GM19372 (cell line): ENCODE data around the gene ERG.

ENCODE experiments used
- ATAC-seq: cut with Tn5 transposase; IDR thresholded peaks from one replicate; pipeline ENCODE4 v1.9.1; 2021; ENCODE audit warnings: mild to moderate bottlenecking, low read depth, moderate library complexity; ENCODE audit not compliant: unreplicated experiment

The ERG gene

DNA sequence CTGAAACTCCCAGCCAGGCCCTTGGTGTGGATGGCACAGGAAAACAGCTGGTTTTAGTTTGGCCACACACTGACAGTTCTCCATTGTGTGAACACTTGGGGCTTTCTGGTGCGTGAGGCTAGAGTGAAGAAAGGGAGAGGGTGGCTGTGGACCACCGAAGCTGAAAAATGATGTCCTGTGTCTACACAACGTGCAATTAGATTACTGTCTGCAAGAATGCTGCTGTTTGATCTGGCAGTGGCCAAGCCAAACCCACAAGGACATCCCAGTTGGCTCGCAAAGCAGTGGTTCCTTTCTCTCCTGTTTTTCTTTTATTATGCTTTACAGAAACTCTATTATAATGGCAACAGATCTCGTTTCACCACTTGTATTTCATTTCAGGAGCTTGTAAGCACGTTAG lies 58.9 kb downstream of the ERG start:
- no peak for ATAC-seq

DNA sequence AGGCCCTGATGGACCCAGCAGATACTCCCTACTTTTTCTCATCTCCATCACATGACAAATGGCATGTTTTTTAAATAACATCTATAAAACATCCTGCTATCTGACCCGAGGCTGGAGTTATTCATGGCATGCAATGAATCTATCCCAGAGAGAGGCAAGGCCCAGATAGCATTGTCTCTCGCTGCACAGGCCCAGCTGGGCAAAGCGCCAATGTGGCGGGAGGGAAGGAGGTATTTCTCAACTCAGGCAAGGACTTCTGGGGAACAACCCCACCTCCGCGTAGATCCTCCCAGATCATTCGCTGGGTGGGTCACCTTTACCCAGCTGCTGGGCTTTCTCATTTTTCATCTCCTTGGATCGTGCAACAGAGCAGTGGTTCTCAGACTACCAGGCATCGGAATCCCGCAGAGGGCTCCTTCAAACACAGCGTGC lies 59.8 kb downstream of the ERG start:
- no peak for ATAC-seq

DNA sequence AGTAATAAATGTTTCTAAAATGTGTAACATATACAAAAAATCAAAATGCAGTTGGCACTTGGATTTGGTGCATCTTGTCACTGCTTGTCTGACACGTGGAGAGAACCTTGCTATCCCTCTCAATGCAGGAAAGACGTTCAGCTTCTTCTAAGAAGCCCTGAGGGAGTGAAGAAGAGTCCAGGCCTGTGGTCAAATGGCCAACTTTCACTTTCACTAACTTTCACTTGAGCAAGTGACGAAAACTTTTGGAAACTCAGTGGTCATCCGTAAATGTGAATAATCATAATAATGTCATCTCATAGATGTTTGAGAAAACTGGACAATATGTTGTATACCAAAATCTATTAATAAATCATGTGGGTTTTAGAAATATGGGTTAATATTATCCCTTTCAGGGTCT lies 61.9 kb downstream of the ERG start:
- no peak for ATAC-seq

DNA sequence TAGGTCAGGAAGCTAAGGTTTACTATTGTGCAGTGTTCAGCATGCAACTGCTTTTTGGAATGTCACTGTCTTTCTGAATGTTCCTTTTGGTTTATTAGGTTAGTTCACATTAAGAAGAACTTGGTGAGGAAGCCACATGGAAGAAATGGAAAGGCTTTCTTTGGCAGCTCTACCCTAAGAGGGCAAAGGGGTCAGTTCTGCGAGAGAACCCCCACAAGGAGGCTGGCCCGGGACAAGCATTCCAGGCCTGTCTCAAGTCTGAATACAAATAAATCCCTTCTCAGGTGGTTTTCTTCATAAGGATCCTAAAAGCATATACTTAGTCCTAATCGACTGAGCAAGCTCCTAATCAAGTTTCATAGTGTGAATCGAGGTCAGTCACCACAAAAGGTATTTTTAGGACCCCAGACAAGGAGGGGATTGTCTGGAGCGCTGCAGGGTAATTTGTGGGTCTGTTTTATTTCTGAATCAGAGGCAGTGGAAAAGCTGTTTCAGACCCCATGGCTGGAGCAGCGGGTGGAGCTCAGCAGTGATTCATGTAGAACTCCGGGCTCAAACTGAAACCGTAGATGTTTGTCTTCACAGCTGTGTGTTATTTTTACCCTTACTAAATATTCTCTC lies 63.3 kb downstream of the ERG start:
- ATAC-seq, result no peak

DNA sequence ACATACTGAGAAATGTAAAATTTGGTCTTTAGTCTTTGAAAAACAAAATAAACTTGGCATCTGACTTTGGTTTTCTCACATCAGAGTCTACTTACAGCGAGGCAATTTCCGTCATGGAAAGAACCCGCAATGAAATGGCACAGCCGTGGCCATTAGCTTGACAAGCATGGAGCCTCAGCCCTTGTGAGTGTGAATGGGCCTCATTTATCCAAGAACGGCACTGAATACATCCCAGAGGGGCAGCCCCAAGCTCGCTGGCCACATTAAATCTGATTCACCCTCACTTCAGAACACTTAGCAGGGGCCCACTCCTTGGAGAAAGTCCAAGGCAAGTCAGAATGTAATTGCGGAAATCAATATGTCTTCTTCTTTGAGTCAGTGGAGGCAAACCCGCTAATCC lies 64.8 kb downstream of the ERG start:
- ATAC-seq, result no peak

DNA sequence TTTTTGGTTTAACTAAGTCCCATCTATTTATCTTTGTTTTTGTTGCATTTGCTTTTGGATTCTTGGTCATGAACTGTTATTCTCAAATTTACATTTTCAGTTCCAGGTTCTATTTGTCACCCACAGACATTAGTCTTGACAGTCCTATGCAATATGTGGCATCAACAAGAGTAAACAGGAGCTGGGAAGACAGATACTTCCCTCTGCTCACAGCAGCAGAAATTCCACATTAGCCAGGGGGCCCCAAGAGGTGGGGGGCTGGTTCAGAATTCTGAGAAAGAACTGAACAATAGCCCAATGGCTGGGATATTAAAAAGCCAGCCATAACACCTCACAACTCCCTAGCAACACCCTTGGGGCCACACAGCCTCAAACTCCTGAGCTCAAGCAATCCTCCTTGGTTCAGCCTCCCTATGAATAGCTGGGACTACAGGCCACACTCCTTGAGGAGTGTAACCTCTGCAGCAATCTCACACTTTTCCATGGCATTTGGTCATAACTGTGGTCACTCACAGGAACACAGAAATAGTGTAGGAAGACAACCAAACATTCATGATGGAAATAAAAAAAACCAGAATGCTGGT lies 67.8 kb downstream of the ERG start:
- ATAC-seq, result no peak

DNA sequence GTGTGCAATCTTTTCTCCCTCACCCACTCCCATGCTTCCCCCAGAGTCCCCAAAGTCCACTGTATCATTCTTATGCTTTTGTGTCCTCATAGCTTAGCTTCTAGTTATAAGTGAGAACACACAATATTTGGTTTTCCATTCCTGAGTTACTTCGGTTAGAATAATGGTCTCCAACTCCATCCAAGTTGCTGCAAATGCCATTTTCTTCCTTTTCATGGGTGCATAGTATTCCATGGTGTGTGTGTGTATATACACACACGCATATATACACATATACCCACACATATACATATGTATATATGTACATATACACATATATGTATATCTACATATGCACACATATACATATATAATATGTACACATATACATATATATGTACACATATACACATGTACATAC lies 69.3 kb downstream of the ERG start:
- no peak for ATAC-seq

DNA sequence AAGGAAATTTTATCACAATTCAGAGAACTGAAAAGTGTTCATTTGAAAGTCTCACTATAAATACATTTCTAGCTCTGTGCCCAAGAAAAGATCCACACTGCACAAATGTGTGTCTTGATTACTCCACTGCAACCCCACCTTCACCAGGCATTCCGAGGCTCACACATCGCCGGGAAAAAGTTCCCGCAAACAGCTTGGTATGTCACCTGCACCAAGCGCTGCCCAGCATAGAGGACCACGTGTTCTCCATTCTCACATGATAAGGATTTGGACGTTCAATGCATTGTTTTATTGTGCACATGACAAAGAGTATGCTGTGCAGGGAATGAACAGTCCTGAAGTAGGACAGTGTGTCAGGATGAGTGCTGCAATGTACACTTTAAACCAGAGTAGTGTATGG lies 70.1 kb downstream of the ERG start:
- ATAC-seq, result no peak

DNA sequence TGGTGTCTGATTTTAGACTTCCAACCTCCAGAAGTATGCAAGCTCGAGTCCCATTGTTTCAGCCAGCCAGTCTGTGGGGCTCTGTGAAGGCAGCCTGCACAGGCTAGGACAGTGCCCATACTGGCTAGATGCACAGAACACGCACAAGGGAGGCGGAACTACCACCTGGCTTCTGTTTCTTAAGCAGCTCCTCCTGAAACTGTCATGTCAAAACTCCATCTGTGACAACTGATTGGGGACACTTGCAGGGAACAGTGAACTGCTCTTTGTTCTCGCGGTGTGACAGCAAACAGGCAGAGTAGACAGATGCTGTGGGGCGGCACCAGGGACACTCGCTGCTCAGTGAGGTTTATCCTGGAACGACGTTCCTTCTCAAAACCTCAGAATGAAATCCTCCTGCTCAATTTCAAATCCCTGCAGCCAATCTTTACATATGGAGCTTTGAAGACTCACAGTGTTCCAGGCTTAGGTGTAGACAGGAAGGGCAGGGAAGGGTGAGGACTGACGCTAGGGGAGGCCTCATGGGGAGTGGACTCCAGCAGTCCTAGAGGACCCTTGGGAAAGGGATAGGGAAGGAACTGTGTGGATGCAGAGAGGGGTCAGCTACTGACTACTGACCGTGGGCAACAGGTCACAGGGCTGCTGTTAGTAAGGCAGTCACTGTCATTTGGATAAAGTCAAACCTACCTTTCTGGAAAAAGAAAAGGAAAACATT lies 73.8 kb downstream of the ERG start:
- ATAC-seq, result no peak

DNA sequence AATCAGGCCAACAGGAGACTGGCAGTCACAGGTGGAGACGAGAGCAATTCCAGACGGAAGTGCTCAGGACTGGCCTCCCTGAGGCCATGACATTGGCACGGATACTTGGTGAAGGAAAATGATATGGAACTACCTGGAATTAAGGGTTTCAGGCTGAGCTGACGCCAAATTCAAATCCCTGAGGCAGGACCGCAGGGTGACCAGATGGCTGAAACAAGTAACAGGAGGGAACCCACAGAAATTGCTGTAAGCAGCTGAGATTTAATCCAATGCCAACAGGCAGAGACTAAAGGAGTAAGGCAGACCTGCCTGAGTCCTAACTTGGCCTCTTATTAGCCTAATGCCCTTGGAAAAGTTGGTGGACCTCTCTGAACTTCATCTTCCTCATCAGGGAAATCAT lies 76.2 kb downstream of the ERG start:
- ATAC-seq, result no peak

DNA sequence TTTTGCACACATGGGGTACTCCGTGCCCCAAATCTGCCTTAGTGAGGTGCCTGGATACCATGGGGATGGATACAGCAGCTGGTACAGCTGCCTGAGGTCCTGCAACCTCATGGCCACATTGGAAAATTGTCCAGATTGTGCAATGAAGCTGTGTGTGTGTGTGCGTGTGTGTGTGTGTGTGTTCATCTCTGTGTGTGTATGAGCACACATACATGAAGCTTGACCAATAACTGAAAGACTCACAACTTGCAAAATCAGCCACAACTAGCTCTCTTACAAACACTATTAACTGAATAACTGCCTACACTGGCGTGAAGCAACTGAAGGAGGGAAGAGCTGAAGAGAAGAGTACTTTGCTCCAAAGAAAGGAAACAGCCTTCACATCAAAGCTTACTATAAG lies 78.1 kb downstream of the ERG start:
- no peak for ATAC-seq

DNA sequence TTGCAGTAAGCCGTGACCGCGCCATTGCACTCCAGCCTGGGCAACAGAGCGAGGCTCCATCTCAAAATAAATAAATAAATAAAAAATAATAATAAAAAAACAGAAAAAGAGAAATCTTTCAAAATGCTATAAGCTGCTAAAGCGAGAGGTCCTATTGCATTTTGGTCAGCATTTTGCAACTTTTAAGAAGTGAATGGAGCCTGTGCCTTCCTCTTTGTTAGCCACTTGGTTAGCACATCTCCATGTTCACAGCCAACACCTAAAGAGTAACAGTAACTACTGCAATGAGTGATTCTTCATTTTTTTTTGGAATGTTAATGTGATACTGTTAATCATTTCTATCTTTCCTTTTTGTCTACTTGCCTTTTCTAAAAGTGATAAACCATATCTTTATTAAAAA lies 80.6 kb downstream of the ERG start:
- ATAC-seq, result no peak

DNA sequence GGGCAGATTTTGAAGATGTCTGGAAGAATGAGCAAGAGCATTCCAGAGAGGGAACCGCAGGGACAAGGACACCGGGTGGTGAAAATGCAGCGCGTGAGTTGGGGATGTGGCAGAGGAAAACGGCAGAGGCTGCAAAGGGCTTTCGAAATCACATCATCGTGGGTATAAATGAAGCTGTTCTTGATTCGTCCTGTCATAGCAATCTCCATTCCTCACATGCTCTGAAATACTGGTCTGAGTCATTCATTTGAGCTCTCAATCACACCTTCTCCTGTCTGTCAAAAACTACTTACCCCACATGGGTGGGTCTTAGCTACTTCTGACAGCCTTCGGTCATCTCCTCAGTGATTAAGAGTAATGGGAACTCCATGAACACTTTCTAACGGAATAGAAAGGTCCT lies 81.5 kb downstream of the ERG start:
- no peak for ATAC-seq

DNA sequence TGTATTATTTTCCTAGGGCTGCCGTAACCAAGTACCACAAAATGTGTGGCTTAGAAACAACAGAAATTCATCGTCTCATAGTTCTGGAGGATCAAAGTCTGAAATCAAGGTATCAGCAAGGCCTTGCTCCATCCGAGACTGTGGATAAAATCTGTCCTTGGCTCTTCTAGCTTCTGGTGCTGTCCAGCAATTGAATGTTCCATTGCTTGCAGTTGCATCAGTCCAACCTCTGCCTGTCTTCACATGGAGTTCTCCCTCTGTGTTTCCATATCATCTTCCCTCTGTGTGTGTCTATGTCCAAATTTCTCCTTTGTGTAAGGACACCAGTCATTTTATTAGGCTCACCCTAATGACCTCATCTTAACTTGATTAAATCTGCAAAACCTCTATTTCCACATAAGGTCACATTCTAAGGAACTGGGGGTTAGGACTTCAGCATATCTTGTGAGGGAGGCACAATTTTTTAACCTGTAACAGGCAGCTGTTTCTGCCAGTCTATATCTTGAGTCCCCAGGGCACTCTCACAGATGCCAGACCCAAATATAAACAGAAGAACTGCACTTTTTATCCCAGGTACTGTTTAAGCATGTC lies 84.2 kb downstream of the ERG start:
- no peak for ATAC-seq

DNA sequence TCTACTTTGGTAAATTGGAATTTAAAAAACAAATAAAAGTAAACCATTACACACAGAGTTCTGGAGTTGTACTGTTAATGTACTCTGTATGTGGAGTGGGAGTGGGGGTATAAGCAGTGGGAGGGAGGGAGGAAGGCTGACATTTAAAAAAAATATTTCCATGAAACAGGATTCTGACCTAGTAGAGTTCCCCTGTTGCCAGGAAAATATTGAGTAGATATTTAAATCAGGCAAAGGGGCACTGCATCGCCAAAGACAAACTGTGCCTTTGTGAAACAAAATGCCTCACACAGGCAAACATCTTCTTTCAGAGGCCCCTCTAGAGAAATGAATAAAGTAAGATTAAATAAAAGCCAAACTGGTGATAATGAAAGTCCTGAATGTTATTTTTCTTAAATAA lies 87.8 kb downstream of the ERG start:
- no peak for ATAC-seq

DNA sequence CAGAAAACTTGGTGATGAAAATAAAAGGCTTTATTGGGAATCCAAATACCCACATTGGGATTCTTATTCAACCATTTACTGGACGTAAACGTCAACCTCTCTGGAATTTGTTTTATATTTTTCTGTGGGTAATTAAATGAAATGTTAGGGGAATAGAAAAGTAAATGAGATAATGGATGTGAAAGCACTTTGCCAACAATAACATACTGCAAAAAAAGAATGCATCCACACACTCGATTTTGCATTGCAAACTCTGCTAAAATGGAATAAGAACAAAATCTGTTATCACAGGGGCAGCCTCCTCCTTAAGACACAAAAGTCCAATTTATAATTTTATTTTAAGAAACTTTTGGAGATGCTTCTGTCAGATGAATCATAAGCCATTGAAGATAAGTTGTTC lies 88.4 kb downstream of the ERG start:
- no peak for ATAC-seq

DNA sequence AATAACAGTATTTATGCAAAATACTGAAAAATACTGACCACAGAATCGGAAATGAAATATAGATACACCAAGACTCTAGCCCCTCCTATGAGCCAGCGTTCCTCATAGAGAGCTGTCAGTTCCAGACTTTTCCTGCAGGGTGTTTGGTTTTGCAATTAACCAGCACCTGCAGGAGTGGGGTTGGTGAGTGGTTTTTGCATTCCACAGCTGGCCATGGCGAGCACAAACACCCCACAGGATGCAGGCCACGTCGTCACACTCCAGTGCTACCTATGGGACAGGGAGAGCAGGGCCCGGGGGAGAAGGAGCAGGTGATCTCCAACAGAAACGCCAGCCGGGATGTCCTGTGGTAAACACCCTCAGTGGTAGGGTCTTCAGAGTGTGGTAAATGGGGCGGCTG lies 94.1 kb downstream of the ERG start:
- no peak for ATAC-seq

DNA sequence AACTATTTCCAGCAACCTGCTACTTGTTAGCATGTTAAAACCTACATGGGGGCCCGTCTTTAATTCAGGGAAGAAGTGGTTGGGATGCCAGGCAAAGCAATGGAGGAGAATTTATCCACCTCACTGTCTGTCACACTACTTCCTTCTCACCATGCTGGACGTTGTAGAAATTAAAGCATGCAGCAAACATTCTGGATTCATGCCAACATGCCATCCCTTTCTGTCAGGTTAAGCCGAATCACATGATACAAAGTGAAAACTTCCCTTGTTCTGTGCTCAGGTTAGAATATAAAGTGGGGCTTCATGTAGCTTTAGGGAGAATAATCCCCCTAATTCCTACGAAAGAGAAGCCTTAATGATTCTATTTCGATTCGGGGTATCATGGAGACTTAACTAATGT lies 95.5 kb downstream of the ERG start:
- no peak for ATAC-seq

DNA sequence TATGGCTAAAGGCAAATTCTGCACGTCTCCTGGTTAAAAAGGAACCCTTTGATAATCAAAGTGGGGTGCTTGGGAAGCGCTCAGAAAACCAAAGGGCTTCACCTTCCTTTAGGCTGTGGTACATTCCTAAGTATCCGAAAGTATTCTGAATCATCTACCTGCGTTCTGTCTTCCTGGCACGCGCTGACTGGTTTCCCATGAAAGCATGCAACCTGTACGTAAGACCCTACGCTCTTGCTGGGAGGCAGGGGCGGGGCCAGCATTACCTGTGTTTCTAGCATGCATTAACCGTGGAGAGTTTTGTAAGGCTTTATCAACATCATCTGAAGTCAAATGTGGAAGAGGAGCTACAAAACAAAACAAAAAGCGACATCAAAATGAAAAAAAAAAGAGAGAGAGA lies 96.0 kb downstream of the ERG start:
- ATAC-seq, result no peak

DNA sequence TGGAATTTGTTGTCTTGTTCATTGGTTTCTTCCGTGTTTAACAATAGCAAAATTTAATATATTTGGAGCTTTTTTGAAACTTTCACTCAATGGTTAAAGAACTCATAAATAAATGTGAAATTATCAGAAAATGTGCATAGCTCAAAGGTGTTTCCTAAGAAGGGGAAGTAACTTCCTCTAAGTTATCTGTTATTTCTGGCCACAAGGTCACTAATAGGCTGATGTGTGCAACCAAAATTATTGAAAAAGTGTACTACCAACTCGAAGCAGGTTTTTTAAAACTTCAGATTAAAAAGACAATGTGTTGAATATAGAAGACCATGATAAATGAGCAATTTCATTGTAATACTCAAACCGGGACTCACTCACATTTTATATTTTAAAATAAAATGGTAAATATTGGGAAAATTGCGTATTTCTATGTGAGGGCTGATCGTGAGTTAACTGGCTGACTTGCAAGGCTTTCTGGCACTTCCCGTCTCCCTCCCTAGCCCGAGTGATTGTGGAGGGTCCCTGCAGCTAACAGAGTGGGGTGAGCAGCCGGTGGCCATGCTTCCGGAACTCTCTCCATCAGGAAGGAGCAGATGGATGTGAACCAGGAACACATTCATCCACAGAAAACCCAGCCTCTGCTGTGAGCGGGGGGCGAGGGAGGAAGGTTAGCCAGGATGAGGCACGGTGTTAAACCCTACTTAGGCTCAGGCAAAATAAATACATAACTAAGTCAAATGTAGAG lies 96.9 kb downstream of the ERG start:
- no peak for ATAC-seq

DNA sequence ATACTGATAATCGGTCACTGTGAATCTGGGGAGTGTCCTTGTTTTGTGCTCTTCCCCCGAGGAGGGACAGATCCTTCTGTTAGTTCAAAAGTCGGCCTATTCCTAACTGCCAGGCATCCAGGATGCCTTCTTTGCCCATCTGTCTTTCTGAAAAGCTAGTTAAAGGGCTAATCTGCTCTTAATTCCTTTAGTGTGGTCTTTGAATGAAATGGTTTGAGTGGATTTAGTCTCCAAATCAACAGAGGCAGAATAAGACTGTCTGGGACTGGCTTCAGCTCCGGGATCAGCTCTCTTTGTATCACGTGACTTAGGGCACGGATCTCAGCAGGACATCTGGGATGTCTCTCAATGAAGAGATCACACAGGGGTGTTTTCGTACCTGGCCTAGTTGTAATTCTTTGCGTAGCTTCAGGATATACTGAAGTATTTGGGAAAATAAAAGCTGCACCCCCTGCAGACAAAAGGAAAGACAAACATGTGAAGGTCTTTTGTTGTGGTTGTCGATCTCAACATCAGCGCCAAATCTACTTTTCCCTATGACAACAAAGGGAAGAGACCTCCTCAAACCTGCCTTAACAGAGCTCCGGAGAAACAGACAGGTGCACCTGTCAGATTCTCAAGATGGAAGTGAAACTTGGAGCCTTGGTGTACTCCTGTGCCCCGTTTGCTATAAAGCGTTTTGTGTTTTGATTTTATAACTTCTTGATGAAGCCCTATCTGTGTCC lies 97.9 kb downstream of the ERG start:
- no peak for ATAC-seq
